Activated naive CD8-positive, alpha-beta T cell treated with anti-CD3 and anti-CD28 coated beads for 36 hours (primary cell): ENCODE results near the gene HTR3A. TPM values are rescaled to one million over a fixed set of nuclear protein-coding genes. Genes with fewer than 3 reads are reported as not detected.

Source experiments
- DNase-seq: peaks from one replicate; pipeline ENCODE4 v3.0.0; 2021
- H3K27ac Mint-ChIP-seq: one replicate; pipeline ENCODE4 v1.8.0; 2022; ENCODE audit warnings: mild to moderate bottlenecking, moderate library complexity, mixed read lengths
- H3K27me3 Mint-ChIP-seq: one replicate; pipeline ENCODE4 v1.8.0; 2022; ENCODE audit warnings: mild to moderate bottlenecking, mixed read lengths
- H3K36me3 Mint-ChIP-seq: one replicate; pipeline ENCODE4 v1.8.0; 2021; ENCODE audit warnings: mild to moderate bottlenecking, mixed read lengths
- H3K4me1 Mint-ChIP-seq: one replicate; pipeline ENCODE4 v1.8.0; 2021; ENCODE audit warnings: mixed read lengths
- H3K4me3 Mint-ChIP-seq: one replicate; pipeline ENCODE4 v1.8.0; 2022; ENCODE audit warnings: mild to moderate bottlenecking, moderate library complexity, mixed read lengths
- H3K9me3 Mint-ChIP-seq: one replicate; pipeline ENCODE4 v1.8.0; 2022; ENCODE audit warnings: mixed read lengths
- total RNA-seq, 2 experiments: library from RNA; stranded (reverse); gene quantifications; one replicate each; pipeline ENCODE4 v1.2.3, GENCODE V29; 2021

The HTR3A gene
- total RNA-seq, 2 experiments from 2014 or later: not detected

DNA sequence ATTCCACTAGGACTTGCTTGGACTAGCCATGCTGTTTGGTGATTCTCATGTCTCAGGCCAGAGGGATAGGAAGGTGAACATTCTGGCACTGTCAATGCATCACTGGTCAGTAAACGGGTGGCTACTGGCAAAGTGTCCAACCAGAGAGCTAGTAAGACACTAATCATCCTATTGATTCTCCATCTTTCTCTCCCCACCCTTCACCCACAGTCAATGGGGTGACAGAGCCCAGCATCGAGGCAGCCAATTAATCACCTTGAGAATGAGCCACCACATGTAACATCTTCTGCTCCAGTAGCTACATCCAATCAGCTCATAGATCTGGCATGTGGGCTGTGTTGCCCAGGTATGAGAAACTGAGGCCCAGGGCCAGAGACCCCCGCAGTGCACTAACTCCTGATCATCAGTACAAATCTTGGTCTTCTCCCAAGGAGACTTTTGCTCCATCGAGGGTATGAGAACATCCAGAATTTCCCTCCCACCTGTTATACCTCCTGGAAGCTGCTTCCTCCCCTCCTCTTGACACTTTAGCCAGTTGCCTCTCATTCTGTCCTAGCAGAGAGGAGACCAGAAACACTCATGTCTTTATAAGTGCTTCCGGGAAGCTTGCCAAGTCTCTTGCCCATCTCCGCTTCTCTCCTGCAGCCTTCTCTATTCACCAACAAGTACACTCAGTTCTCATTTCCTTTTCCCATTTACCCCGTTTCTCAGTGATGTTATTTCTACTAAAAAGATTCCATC, 17.0 kb downstream of the HTR3A start:
- DNase-seq: no peak
- H3K9me3 Mint-ChIP-seq: no peaks in the 10 kb centered on the region
- no peaks in the 10 kb centered on the region for H3K36me3 Mint-ChIP-seq
- peaks cover 6% of the 10 kb centered on the region for H3K4me1 Mint-ChIP-seq
- H3K27ac Mint-ChIP-seq: no peak overlapping the region
- H3K4me3 Mint-ChIP-seq: no peak overlapping the region
- peaks cover 11% of the 10 kb centered on the region for H3K27me3 Mint-ChIP-seq

DNA sequence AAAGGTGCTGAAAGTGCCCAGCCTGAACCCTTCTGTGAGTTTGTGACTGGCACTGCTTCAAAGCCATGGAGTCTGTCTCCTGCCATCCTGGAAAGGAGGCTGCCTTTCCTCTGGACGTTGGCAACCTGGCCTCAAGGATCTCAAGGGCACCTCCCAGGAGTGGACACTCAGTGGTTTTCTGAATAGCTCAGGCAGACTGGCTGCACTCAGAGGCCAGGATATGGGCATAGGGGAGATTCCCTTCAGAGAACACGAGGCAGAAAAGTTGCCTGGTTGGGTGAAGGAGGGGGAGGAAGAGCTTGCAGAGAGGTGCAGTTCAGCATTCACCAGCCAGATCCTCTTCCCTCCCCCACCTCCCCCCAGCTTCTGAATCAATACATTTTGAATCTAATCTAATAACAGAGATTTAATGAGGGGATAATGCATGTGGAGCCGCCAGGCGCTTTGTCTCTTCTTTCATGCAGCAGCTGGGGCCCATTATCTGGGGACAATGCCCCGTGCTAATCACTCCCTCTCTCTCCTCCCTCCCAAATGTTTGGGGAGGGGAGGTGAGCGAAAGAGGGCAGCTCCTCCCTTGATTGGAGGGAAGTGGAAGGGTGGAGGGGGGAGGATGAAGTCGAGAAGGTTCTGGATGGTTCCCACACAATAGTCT, 17.7 kb downstream of the HTR3A start:
- Mint-ChIP-seq H3K36me3 (no peaks in the 10 kb centered on the region), H3K9me3 (no peaks in the 10 kb centered on the region), H3K4me3 (no peak overlapping the region), H3K27me3 (peaks cover 11% of the 10 kb centered on the region), H3K27ac (no peak overlapping the region), H3K4me1 (peaks cover 6% of the 10 kb centered on the region)
- DNase-seq: no peak

DNA sequence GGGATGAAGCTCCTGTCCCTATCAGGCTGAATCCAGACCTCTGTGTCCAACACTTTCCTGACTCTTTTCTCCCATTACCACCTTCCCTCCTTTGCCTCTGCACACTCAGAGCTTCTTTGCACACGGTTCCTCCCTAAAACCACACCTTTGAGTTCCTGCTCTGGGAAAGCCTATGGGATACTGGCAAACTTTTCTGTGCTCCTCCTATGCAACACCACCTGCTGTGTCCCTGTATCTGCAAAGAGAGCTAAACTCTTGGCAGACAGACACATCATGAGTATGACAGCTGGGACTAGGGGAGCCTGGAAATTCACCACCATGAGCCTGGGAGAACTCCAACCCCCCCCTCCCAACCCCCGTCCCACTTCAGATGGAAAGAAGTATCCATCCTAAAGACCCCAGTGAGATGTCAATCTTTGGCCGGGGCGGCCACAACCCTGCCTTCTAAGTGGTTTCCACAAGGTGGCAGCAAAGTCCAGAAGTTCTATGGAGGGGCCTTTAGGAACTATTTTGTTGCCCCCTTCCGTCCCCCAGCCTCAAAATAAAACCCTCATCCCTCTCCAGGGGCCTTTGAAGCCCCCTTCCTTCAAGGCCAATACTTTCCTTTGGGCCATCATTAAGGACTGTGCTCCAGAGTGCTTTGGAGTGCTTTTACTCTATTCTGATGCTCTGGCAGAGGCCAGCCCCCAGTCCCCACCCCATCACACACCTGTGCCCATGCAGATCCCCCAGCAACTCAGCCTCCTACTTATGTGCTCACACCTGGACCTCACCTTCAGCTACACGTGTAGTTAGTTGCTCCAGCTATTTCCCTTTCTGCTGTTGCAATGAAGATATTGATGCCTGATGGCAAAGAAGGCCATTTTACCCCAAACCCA, 19.4 kb downstream of the HTR3A start:
- DNase-seq: peak; percentile 7
- no peaks in the 10 kb centered on the region for H3K36me3 Mint-ChIP-seq
- H3K9me3 Mint-ChIP-seq: no peaks in the 10 kb centered on the region
- no peak overlapping the region for H3K4me3 Mint-ChIP-seq
- peaks cover 6% of the 10 kb centered on the region for H3K4me1 Mint-ChIP-seq
- H3K27me3 Mint-ChIP-seq: peaks cover 11% of the 10 kb centered on the region
- H3K27ac Mint-ChIP-seq: no peak overlapping the region

DNA sequence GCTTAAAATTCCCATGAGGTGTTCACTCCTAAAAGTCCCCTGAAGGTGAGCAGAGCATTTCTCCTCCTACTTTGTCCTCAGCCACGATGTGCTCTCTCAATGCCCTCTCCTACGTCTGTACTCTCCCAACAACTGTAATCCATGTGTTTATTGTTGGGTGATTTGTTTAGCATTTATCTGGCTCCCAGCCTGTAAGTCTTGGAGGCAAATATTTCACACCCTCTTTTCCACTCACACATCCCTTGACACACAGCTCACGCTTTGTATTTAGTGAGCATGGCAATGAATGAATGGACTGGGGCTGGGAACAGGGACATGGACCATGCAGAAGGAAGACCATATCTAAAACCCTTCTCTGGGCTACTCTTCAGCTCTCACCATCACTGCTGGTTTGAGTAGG, 22.6 kb downstream of the HTR3A start:
- Mint-ChIP-seq H3K36me3 (no peaks in the 10 kb centered on the region), H3K4me3 (no peak overlapping the region), H3K9me3 (no peaks in the 10 kb centered on the region), H3K27ac (no peak overlapping the region), H3K4me1 (peaks cover 6% of the 10 kb centered on the region), H3K27me3 (peaks cover 6% of the 10 kb centered on the region)
- no peak for DNase-seq

DNA sequence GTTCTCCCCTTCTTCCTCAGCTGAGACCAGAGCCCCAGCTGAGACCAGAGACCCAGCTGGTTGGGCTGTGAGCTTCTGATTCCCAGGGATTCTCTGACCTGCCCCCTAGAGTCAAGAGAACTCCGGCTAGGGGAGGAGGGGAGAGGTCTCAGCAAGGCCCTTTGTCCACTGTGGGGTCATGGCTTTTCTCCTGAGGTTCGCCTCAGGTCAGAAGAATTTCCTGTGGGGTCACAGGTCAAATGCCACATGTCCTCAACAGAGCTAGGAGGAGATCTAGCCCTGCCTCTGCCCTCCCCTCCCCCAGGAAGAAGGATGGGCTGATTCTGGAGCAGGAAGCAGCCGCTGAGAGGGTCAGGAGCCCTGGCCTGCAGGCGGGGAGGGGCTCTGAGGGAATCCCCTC, 23.7 kb downstream of the HTR3A start:
- peaks cover 6% of the 10 kb centered on the region for H3K4me1 Mint-ChIP-seq

DNA sequence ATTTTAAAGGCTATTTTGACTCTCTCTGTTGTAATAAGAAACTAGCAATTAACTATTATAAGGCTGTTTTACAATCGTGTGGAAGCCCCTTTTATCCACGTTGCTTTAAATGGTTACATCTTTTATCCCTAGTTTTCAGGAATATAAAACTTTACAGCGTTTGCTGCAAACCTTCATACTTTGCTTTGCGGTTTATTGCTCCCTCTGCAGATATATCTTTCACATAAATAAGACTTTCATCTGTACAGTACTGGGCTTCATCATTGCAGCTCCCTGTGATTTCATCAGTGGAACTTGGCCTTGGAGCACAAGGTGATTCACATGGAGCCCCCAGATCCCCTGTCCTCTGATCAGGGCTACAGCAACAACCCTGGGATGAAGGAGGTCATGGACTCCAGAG, 25.6 kb downstream of the HTR3A start:
- H3K36me3 Mint-ChIP-seq: no peaks in the 10 kb centered on the region
- H3K4me1 Mint-ChIP-seq: no peaks in the 10 kb centered on the region
- no peaks in the 10 kb centered on the region for H3K27me3 Mint-ChIP-seq
- no peak for DNase-seq
- H3K27ac Mint-ChIP-seq: no peak overlapping the region
- H3K9me3 Mint-ChIP-seq: no peaks in the 10 kb centered on the region
- H3K4me3 Mint-ChIP-seq: no peak overlapping the region

More for the DNA sequence above, 23.7 kb downstream of the HTR3A start:
- no peak overlapping the region for H3K4me3 Mint-ChIP-seq
- no peak for DNase-seq
- H3K36me3 Mint-ChIP-seq: no peaks in the 10 kb centered on the region
- peaks cover 1% of the 10 kb centered on the region for H3K27me3 Mint-ChIP-seq
- H3K27ac Mint-ChIP-seq: no peak overlapping the region
- no peaks in the 10 kb centered on the region for H3K9me3 Mint-ChIP-seq

DNA sequence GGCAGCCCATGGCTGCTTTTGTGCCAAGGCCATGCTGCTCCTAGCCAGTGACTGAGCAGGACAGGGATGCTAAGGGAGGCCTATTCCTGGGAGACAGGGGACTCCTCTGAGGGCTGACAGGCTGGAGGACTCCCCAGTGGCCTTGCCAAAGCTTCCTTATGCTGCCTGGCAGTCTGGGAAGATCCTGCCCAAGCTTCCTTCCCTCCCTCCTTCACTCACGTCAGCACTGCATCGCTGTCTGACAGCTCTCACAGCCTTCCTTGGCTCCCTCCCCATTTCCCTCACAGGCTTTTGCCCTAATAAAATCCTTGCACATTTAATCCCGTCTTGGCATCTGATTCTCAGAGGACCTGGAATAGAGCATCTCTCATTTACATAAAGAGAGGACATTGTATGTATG, 26.5 kb downstream of the HTR3A start:
- no peak for DNase-seq
- Mint-ChIP-seq H3K9me3 (no peaks in the 10 kb centered on the region), H3K27me3 (no peaks in the 10 kb centered on the region), H3K4me3 (no peak overlapping the region), H3K36me3 (no peaks in the 10 kb centered on the region), H3K27ac (no peak overlapping the region), H3K4me1 (no peaks in the 10 kb centered on the region)

DNA sequence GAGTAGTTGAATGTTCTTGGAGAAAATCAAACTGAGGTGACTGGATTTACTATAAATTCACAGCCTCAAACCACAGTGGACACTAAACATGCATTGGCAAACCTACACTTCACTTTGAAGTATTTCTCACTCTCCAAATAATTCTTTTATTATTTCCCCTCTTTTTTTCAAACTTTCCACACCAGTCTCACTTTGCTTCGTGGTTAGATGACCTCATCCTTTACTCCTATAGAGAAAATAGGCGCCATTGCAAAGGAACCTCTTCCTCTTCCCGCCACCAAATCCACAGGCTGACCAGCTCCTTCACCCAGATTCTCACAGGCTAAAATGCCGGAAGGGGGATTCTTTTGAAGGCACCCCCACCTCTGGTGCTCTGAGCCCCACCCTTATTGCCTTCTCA, 33.4 kb downstream of the HTR3A start:
- no peak for DNase-seq
- Mint-ChIP-seq H3K4me3 (no peak overlapping the region), H3K9me3 (no peaks in the 10 kb centered on the region), H3K27me3 (no peaks in the 10 kb centered on the region), H3K4me1 (peaks cover 6% of the 10 kb centered on the region), H3K27ac (no peak overlapping the region), H3K36me3 (no peaks in the 10 kb centered on the region)

DNA sequence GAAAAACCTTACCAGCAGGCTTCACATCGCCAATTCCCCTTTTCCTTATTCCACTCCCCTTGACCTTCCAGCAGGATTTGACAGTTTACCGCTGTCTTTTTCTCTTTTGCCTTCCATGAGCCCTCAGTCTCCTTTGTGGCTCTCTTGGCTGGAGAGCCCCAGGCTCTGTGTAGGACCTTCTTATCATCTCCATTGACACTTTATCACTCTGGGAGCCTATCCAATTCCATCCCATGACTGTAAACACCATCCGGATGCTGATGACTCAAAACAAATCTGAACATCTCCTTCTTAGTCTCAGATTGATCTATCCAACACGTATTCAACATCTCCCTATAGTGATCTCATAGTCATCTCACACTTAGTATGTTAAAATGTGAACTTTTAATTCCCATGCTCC, 36.0 kb downstream of the HTR3A start:
- no peaks in the 10 kb centered on the region for H3K27me3 Mint-ChIP-seq
- peaks cover 6% of the 10 kb centered on the region for H3K4me1 Mint-ChIP-seq
- no peaks in the 10 kb centered on the region for H3K9me3 Mint-ChIP-seq
- no peaks in the 10 kb centered on the region for H3K36me3 Mint-ChIP-seq
- H3K27ac Mint-ChIP-seq: no peak overlapping the region
- no peak overlapping the region for H3K4me3 Mint-ChIP-seq
- no peak for DNase-seq

DNA sequence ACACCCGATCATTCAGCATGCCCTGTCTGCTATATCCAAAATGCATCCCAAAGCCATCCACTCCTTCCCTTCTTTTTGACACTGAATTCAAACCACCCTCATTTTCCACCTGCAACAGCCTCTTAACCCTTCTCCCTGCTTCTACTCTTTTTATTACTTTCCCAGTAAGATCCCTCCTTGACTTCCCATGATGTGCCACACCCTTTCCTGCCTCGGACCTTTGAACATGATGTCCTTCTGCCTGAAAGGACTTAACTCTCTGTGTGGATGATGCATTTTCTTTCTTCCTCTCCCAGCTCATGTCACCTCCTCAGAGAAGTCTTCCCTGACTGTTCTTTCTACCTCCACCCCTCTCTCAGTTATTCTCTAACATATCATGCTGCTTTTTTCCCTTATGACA, 36.5 kb downstream of the HTR3A start:
- Mint-ChIP-seq H3K27ac (no peak overlapping the region), H3K4me3 (no peak overlapping the region), H3K4me1 (peaks cover 6% of the 10 kb centered on the region), H3K36me3 (no peaks in the 10 kb centered on the region), H3K9me3 (no peaks in the 10 kb centered on the region), H3K27me3 (no peaks in the 10 kb centered on the region)
- DNase-seq: no peak

DNA sequence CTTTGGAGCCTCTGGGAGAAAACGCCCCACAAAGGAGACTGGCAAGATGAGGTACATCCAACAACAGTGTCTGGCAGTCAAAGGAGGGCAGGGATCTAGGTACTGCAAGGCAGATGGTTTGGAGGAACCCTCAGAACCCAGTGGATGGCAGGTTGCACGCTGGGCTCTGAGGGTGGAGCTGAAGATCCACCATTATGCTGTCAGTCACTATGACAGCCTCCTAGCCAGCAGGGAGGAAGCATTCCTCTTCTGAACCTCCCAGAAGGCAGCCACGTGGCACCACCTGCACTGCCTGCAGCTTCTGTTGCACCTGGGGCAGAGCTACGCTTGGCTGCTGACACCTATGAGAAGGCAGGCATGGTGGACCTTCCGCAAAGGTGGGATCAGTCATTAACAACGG, 40.2 kb downstream of the HTR3A start:
- Mint-ChIP-seq H3K4me1 (no peaks in the 10 kb centered on the region), H3K4me3 (no peak overlapping the region), H3K9me3 (no peaks in the 10 kb centered on the region), H3K27ac (no peak overlapping the region), H3K36me3 (no peaks in the 10 kb centered on the region), H3K27me3 (no peaks in the 10 kb centered on the region)
- no peak for DNase-seq

DNA sequence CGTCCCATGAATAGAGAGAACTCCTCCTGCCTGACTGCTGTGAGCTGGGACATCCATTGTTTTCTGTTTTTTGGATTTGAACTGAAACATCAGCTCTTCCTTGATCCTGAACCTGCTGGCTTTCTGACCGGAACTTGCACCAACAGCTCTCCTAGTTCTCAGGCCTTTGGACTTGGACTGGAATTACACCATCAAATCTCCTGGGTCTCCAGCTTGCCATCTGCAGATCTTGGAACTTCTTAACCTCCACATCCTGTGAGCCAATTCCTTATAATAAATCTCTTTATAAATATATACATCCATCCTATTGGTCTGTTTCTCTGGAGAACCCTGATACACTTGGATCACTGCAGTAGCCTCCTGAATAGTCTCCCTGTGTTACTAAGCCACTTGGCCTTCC, 42.1 kb downstream of the HTR3A start:
- Mint-ChIP-seq H3K36me3 (no peaks in the 10 kb centered on the region), H3K4me3 (no peak overlapping the region), H3K27ac (no peak overlapping the region), H3K9me3 (no peaks in the 10 kb centered on the region), H3K27me3 (no peaks in the 10 kb centered on the region), H3K4me1 (no peaks in the 10 kb centered on the region)
- no peak for DNase-seq

DNA sequence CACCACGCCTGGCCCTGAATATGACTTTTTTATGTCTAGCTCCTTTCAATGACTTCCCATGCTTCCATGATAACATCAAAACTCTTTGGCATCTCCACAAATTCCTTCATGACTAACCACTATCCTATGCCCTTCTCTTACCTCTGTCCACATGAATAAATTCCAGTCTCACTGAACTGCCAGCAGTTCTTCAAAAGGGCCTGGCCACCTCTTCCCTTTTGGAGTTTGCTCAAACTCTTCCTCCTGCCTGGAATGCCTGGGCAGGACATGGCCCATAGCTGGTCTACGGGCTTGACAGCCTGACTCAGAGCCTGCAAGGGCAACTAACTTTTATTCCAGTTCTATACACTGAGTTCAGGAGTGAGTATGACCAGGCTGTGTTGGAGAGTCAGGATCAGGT, 42.8 kb downstream of the HTR3A start:
- no peaks in the 10 kb centered on the region for H3K9me3 Mint-ChIP-seq
- no peaks in the 10 kb centered on the region for H3K27me3 Mint-ChIP-seq
- H3K4me1 Mint-ChIP-seq: no peaks in the 10 kb centered on the region
- H3K36me3 Mint-ChIP-seq: no peaks in the 10 kb centered on the region
- no peak overlapping the region for H3K4me3 Mint-ChIP-seq
- H3K27ac Mint-ChIP-seq: no peak overlapping the region
- DNase-seq: no peak

DNA sequence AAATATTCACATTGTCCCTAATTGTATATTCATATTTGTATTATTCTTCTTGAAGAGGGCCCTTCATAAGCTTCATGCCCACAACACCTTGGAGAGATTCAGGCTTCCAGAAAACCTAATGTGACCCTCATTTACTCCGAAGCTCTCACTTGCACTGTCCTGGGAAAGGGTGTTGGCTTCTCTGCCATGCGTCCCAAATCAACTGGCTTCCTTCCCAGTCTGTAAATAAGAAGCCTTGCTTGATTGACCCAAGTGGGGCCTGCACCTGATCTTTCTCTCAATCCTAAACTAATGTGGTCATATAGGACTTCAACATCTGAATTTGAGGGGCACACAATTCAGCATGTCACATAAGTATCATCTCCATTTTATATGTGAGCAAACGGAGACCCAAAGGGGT, 44.1 kb downstream of the HTR3A start:
- Mint-ChIP-seq H3K4me1 (no peaks in the 10 kb centered on the region), H3K27ac (no peak overlapping the region), H3K4me3 (no peak overlapping the region), H3K27me3 (no peaks in the 10 kb centered on the region), H3K36me3 (no peaks in the 10 kb centered on the region), H3K9me3 (no peaks in the 10 kb centered on the region)
- DNase-seq: no peak

DNA sequence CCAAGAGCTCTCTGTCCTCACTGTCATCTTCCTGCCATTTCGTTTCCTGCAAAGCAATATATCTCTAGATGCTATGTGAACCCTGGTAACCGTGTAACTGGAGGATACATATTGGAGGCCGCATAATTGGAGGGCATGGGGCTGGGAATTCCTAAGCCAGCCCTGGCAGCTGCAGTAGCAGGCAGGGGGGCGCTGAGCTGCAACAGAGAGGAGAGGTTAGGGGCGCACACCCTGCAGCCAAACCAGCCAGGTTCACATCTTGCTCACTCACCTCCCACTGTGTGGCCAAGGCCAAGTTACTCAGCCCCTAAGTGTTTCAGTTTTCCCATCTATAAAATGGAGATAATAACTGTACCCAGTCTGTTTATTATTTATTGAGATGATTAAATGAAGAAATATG, 44.7 kb downstream of the HTR3A start:
- no peaks in the 10 kb centered on the region for H3K36me3 Mint-ChIP-seq

More for the DNA sequence above, 44.7 kb downstream of the HTR3A start:
- Mint-ChIP-seq H3K4me3 (no peak overlapping the region), H3K27ac (no peak overlapping the region), H3K9me3 (no peaks in the 10 kb centered on the region), H3K4me1 (no peaks in the 10 kb centered on the region), H3K27me3 (no peaks in the 10 kb centered on the region)
- DNase-seq: no peak
